NCI-H1417 treated with DMSO at 0.1 percent for 48 hours (cell line): ENCODE results near the gene LCP1.

Source experiments
- DNase-seq: peaks from one replicate; lab custom pipeline; 2025; lab: John Stamatoyannopoulos, UW

Gene LCP1

DNA sequence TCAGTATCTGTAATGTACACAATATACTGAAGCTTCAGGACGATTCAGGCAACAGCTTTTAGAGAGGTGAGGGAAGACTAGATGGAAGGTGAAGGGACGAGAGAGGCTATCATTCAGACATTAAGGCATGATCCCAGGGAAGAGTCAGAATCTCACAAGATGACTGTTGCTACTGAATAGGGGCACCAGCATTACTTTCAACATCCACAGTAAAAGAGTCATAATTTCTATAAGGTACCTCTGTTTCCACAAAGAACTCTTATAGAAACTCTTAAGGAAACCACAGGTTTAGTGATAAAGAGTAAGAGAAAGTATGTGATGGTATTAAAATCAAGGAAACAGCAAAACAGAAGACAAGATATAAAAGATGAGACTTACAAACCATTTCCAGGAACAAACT lies 23.0 kb downstream of the LCP1 start:
- no peak for DNase-seq

DNA sequence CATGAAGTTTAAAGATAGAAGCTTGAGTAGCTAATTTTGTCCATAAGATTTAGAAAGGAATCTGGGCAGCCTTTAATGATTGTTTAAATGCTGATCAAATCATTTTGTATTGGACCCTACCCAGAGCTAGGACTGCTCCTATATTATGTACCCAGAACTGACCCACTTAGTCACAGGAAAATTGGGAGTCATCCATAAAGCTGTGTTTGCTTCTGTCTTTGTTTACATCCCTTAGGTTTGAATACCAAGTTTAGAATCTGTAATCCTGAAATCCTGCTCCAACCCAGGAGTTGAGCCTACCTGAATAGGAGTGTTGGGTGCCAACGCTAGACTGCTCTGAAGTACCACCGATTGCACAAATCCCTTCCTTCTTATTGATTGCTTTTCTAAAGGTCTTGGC lies 23.8 kb downstream of the LCP1 start:
- DNase-seq = no peak

- no peak for DNase-seq
Measured at GRCh38 chr13:46154136-46154801, 27.7 kb downstream of the LCP1 start.

DNA sequence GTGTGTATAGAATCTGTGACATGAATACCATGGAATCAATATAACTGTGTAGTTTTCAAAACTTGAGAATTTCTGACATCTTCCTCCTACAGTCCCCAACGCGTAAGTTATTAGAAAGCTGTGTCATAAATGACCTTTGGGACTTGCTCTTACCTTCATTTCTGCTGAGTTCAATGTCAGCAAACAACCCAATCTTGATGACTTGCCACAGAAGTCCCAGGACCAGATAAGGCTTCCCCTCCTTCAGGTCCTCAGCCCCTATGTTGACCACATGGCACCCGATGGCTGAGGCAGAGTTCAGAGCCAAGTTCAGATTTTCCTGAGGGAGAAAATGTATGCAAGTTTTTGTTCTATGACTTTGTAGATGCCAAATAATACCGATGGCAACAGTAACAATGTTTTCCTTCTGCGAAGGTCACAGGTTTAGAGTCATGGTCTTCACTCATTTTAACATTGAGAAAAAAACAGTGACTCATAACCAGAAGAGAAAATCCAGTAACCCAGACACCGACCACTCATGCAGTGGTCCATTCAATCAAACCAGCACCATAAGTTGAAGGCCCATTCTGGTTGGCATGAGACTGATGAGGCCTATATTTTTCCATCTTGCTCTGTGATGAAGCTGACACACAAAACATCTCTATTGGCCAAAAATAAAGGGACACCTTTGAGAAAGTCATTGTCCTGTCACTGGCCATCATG lies 29.2 kb downstream of the LCP1 start:
- no peak for DNase-seq

GRCh38 chr13:46150134-46150693 lies 31.8 kb downstream of the LCP1 start:
- no peak for DNase-seq

DNA sequence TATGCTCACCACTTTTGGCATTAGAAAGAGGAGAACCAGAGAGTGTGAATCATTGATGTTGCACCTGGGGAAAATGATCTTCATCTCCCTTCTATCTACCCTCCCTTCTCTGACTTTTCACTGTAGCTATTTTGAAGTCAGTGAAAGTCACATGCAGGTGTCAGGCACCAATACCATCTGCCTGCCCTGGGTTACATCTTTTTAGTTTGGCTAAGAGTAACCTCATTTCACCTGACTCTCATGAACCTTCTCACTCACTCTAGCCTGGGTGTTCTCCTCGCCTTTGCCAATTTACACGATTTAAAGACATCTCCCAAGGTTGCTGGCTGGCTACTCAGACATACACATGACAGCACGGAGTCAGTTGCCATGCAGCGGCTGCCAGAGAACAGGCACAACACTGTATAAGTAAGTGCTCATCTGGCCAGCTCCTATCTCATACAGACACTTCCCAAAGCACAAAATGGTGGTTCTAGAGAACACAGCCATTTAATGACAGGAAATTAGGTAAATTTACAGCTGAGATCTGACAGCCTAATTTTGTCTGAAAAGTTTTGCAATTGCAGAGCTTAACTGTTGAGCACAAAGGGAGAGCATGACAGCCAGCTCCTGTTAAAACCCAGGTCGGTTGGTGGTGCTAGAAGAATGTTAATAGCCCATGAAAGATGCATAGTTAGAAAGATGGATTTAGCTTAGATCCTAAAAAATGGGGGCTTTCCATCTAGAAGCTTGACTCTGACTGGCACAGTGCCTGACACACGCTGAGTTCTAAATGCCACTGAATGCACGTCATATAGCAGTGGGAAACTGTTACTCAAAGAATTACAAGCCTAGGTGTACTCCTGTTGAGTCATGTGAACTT lies 32.5 kb downstream of the LCP1 start:
- no peak for DNase-seq

- DNase-seq = no peak
Measured at GRCh38 chr13:46146898-46147297, 35.1 kb downstream of the LCP1 start.

- no peak for DNase-seq
Measured at GRCh38 chr13:46145950-46146349, 36.0 kb downstream of the LCP1 start.

DNA sequence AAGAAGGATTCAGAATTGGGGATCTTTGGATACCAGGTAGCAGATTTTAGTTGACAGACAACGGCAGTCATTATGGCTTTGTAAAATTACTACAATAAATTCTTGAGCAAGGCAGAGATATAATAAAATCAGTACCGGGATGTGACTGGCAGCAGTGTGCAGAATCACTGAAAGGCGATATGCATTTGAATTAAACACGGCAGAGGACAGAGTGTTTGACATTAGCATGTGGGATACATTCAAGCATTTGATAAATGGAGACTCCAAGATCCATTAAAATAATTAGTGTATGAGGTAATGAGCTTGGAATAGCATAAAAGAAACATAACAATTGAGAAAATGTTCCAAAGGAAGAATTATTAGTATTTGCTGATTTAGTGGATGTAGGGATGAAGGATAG lies 36.8 kb downstream of the LCP1 start:
- DNase-seq = no peak

DNA sequence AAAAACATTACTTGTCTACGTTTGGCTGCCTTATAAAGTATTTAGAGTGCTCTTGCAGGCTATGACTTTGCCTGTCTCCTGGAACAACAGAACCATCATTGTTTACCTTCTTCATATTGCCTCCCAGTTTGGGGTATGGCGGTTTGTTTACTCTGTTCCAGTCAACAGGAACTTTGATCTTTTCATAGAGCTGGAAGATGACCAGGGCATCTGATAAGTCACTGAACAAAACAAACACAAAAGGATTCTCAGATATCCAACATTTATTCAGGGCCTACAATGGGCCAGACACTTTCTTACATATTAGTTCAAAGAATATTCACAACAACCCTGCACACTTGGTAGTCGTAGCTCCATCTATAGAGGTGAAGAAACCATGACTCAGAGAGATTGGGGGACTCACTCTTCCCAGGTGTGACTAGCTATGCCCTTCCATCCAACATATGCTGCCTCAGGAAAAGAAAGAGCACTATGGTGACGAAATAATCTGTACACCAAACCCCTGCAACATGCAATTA lies 38.7 kb downstream of the LCP1 start:
- no peak for DNase-seq

GRCh38 chr13:46142776-46143175 lies 39.2 kb downstream of the LCP1 start:
- DNase-seq = no peak

- DNase-seq = no peak
Measured at GRCh38 chr13:46140044-46140443, 41.9 kb downstream of the LCP1 start.

- no peak for DNase-seq
Measured at GRCh38 chr13:46137627-46138317, 44.2 kb downstream of the LCP1 start.

- DNase-seq = no peak
Measured at GRCh38 chr13:46136688-46137087, 45.3 kb downstream of the LCP1 start.

DNA sequence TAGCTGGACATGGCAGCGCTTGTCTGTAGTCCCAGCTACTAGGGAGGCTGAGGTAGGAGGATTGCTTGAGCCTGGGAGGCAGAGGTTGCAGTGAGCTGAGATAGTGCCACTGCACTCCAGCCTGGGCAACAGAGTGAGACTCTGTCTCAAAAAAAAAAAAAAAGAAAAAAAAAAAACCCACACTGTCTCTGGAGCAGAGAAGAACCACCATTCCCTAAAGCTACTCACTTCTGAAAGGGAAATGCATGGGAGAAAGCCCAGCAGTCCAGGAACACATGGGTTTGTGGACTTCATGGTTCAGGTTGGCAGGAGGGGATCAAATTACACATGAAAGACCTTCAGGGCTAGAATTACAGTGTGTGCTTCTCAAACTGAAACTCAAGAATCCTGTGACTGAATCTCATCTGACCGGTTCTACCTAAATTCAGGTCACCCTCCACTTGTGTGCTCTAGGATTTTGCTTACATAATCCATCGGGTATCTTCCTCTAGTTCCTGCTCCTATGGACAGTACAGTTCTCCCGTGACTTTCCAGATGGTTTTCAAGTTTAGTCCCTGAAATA lies 46.9 kb downstream of the LCP1 start:
- DNase-seq = no peak

DNA sequence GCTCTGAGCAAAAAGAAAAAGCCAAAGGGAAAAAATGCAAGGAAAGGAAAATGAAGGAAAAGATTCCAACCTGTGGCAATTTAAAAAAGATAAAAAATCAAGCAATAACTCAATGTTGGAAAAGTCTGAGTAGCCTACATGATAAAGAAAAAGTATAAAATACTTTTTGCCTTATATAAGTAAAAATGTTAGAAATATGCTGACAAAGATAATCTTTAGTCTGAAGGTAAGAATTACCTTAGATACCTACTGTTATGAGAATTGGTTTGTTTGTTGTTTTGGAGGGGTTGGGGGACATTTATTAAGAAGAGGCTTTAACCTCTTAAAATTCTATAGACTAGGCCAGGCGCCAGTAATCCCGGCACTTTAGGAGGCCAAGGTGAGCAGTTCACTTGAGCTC lies 47.5 kb downstream of the LCP1 start:
- DNase-seq = no peak

DNA sequence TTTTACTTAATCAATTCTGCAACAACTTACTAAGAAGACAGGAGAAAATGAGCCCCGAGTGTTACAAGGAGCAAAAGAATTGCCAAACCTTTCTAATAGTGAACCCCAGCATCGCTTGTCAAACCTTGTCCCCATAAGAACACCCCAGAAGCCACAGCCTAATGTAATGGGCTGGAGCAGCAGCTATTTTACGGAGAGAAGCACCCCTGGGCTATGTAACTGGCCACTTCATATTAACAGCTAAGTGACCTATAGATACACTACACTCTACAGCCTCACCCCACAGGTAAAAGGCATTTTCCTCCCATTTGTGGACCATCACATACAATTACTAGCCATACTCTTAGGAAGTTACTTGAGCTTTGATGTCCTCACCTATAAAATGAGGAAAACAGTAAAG lies 49.9 kb downstream of the LCP1 start:
- DNase-seq = no peak

DNA sequence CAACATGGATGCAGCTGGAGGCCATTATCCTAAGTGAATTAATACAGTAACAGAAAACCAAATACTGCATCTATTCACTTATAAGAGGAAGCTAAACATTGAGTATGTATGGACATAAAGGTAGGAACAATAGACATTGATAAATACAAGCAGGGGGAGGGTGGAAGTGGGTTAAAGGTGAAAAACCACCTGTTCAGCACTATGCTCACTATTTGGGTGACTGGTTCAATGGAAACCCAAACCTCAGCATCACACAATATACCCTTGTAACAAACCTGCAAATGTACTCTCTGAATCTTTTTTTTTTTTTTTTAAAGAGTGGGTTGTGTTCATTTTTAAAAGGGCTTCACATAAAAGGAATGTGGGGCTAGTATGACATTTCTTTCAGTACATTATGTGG lies 50.3 kb downstream of the LCP1 start:
- DNase-seq = no peak

DNA sequence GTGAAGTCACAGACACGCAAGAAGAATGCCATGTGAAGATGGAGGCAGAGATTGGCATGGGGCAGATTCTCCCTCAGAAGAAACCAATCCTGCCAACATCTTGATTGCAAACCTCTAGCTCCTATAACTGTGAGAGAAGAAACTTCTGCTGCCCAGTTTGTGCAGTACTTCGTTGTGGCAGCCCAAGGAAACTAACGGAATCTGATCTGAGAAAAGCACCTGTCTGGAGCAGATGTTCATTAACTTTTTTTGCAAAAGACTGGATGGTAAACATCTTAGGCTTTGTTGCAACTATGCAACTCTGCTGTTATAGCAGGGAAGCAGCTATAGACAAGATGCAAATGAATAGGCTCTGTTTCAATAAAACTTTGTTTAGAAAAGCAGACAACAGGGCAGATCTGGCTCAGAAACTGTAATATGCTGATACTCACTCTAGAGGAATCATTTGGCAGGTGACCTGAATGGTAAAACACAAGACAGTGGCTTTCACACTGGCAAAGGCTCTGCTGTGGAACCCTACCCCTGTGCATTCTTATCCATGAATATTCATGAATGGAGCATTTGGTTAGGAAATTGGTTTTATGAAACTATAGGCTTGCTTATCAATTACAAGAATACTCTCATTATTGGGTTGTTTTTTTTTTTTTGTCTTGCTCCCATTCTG lies 51.9 kb downstream of the LCP1 start:
- DNase-seq = no peak

DNA sequence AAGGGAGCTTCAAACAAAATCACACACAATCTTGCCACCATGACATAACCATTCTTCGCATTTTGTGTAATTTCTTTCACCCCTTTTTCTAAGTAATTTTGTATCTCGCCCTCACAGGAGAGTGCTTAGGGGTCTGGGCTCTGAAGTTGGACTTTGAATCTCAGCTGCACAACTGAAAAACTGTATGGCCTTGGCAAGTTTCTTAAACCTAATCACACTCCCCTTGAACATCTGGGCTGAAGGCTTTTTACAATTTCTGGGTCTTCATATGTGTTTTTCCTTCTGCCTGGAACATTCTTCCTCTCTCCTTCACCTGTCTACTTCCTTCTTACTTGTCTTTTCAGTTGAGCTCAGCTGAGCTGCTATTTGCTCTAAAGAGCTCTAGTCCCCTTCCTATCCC lies 52.9 kb downstream of the LCP1 start:
- no peak for DNase-seq
